ELF-1 (cell line): ENCODE measurements around the gene NXN.
A peak's percentile ranks its signal among the peaks of the same experiment; 100 is the strongest.
"Not testable (repeated sequence)": the region's sequence is repeated elsewhere in the genome, so short reads cannot be mapped to it uniquely, and the experiment has no call there.

Experiments
- DNase-seq: peaks from one replicate; pipeline ENCODE4 v3.0.0-alpha.2; 2016; ENCODE audit warnings: low read depth, low spot score

Gene NXN

GRCh38 chr17:956905-957304 lies 22.7 kb downstream of the NXN start:
- peak; percentile 60 for DNase-seq

- peak; percentile 46 for DNase-seq
Observed at GRCh38 chr17:954431-955164, 25.0 kb downstream of the NXN start.

- no peak for DNase-seq
Observed at GRCh38 chr17:953767-954166, 25.8 kb downstream of the NXN start.

- not testable (repeated sequence) for DNase-seq
Observed at GRCh38 chr17:952592-952991, 27.0 kb downstream of the NXN start.

GRCh38 chr17:951325-952132 lies 28.0 kb downstream of the NXN start:
- peak; percentile 94 for DNase-seq

GRCh38 chr17:949623-950303 lies 29.8 kb downstream of the NXN start:
- peak; percentile 88 for DNase-seq

GRCh38 chr17:948284-948852 lies 31.2 kb downstream of the NXN start:
- peak; percentile 94 for DNase-seq

GRCh38 chr17:946510-947236 lies 32.9 kb downstream of the NXN start:
- no peak for DNase-seq

GRCh38 chr17:945672-946071 lies 33.9 kb downstream of the NXN start:
- peak; percentile 83 for DNase-seq

GRCh38 chr17:944266-944826 lies 35.2 kb downstream of the NXN start:
- DNase-seq: no peak

- DNase-seq: no peak
Observed at GRCh38 chr17:935485-935884, 44.1 kb downstream of the NXN start.

- peak; percentile 91 for DNase-seq
Observed at GRCh38 chr17:933312-934073, 46.1 kb downstream of the NXN start.

- no peak for DNase-seq
Observed at GRCh38 chr17:930258-930657, 49.3 kb downstream of the NXN start.

- no peak for DNase-seq
Observed at GRCh38 chr17:929586-929985, 50.0 kb downstream of the NXN start.

GRCh38 chr17:927611-928461 lies 51.7 kb downstream of the NXN start:
- DNase-seq: peak; percentile 66

- DNase-seq: no peak
Observed at GRCh38 chr17:925817-926216, 53.8 kb downstream of the NXN start.

- peak; percentile 72 for DNase-seq
Observed at GRCh38 chr17:924711-925475, 54.7 kb downstream of the NXN start.

- not testable (repeated sequence) for DNase-seq
Observed at GRCh38 chr17:924306-924705, 55.3 kb downstream of the NXN start.

GRCh38 chr17:923633-924032 lies 55.9 kb downstream of the NXN start:
- DNase-seq: no peak
